Renal pelvis (tissue), 4 donors: ENCODE data around the gene FRAS1. TPM values are rescaled to one million over a fixed set of nuclear protein-coding genes. Genes with fewer than 3 reads are reported as not detected.
"Not testable (repeated sequence)": the region's sequence is repeated elsewhere in the genome, so short reads cannot be mapped to it uniquely, and the experiment has no call there.

ENCODE experiments used
- DNase-seq: peaks from one replicate; pipeline ENCODE4 v3.0.0-alpha.2; 2013
- polyA plus RNA-seq, 3 donors: library from polyadenylated mRNA; unstranded; fragments of 120-200 nt; gene quantifications; one replicate each; pipeline ENCODE4 v1.2.1, GENCODE V29; 2013; ENCODE audit not compliant: insufficient read length in 3 of 3

The FRAS1 gene
- polyA plus RNA-seq, 3 donors = 84.7 to 103 (median 102) TPM

DNA sequence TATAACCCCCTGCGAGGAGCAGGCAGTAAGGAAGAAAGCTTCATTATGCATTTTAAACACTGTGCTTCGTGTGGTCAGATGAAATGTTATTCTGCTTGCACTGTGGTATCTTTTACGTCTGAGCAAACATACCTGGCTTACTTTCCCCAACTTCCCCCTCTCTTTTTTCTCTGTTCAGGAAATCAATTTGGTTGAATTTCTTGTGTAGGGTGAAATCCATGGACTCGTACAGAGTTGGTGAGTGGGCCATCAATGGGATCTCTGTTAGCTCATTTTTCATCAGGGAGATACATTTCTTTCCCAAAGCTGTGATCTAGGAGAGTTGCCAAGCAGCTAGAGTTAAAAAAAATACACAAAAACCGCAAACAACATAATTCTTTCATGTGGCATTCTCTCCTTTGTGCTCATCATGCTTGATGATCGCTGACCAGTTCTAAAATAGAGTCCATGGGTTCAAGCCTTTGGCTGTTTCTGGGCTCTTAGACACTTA, 98.5 kb downstream of the FRAS1 start:
- no peak for DNase-seq

- no peak for DNase-seq
These were observed 99.4 kb downstream of the FRAS1 start for GRCh38 chr4:78156520-78156919.

GRCh38 chr4:78162342-78162741, 105.2 kb downstream of the FRAS1 start:
- DNase-seq = no peak

GRCh38 chr4:78162821-78163220, 105.7 kb downstream of the FRAS1 start:
- DNase-seq = no peak

GRCh38 chr4:78165758-78166157, 108.6 kb downstream of the FRAS1 start:
- DNase-seq = no peak

- DNase-seq = no peak
These were observed 109.5 kb downstream of the FRAS1 start for GRCh38 chr4:78166622-78167021.

- no peak for DNase-seq
These were observed 110.4 kb downstream of the FRAS1 start for GRCh38 chr4:78167510-78167909.

GRCh38 chr4:78168029-78168428, 110.9 kb downstream of the FRAS1 start:
- DNase-seq = no peak

DNA sequence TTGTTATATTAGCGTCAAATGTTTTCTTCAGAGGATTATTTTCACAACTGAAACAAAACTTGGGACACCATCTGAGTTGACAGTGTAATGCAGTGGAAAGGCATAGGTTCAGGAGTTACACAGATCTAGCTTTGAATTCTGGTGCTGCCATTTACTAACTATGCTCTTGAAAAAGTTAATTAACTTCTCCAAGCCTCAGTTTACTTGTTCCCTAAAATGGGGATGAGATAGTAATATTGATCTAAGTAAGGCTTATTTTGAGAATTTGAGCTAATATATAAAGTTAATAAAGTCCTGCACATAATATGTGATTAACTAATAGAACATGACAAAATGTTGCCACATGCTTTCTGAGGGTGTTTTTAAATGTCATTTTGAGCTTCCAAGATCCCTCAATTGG, 112.6 kb downstream of the FRAS1 start:
- no peak for DNase-seq

- no peak for DNase-seq
These were observed 114.4 kb downstream of the FRAS1 start for GRCh38 chr4:78171482-78171881.

GRCh38 chr4:78174891-78175290, 117.8 kb downstream of the FRAS1 start:
- no peak for DNase-seq

DNA sequence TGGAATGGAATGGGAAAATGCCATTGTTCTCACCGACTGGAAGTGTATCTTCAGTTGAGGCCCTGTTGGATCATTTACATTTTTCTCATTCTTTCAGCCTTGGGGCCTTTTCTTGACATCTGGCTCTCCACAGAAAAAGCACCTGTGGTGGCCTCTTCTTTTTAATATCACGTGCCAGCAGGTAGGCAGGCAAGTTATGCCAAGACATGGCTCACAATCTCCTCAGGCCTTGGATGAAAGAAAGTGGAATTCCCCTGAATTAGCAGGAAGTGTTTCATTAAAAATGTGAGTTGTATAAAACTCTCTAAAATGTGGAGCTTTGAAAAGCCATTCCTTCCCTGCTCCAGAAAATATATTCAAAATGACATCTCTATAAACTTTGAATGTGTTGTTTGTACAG, 122.1 kb downstream of the FRAS1 start:
- DNase-seq = no peak

- DNase-seq = not testable (repeated sequence)
These were observed 124.6 kb downstream of the FRAS1 start for GRCh38 chr4:78181681-78182234.

GRCh38 chr4:78184584-78184983, 127.5 kb downstream of the FRAS1 start:
- DNase-seq = no peak

DNA sequence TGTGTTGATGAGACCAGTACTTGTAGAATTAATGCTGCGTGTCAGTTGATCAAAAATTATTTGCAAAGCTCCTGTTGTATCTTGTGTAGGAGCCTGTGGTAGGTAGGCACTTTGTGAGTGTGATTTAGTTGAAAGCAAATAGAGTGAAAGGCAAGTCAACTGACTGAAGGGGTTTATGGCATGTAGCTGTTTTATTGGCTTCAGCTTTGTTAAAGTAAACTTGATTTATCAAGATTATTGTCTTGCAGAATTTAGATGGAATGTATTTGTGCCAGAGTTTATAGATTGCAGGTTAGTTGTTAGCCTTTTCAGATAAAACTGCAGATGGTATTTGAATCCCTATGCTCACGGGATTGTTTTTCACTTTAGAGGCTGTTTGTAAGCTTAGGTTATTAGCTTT, 128.0 kb downstream of the FRAS1 start:
- DNase-seq = no peak

DNA sequence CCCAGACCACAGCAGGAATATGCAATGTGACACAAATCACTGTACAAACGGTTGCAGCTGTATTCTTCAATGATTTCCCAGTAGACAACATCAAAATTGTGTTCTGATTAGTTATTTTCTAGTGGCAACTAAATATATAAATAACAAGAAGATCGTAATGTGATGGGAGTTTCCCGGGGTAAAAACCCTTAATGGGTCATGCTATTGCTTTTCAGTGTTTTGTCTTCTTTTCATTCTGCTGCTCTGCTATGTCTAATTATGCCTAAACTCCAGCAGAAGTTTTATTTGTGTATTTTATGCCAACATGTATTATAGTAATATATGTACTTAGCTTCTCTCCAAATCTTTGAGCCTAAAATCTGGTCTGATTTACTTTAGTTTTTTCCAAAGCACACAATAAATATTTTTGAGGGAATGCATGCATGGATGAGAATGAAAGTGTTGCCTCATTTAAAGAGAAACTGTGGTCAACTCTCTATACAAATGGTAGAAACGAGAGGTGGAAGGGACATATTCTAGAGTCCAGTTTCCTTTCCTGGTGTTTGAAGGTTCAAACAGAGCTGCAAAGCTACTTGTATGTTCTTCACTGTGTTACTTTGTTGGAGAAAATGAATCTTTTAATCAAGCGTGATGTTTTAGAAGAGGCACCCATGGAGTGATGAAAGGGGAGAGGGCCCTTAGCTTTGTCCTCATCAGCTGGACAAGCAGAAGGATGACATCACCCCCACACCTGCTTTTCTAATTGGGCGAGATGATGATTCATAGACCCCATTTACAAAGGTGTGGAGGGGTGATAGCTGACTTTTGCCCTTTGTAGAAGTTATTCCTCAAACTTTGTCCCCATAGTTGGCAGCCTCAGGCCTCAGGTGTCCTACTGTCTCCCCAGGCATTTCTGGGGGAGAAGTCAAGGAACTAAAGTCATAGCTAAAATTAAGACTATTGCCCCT, 129.7 kb downstream of the FRAS1 start:
- no peak for DNase-seq

- DNase-seq = no peak
These were observed 132.9 kb downstream of the FRAS1 start for GRCh38 chr4:78190068-78190467.

GRCh38 chr4:78190595-78190994, 133.5 kb downstream of the FRAS1 start:
- no peak for DNase-seq

DNA sequence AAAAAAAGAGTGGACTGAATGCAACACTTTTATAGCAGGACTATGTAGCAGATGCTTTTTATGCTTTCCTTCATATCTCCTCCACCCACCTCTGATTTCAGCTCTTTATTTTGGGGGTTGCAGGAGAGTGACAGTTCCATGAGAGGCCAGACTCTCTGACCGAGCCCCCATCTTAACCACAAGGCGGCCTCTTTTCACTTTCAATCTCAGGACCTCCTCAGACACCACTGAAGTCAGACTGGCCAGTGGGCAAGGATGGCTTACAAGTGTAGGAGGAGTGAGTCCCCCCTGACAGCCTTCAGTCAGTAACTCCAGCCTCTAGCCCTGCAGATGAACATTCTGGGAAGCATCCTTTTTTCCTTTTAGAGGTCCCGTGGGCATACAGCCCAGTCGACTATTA, 140.8 kb downstream of the FRAS1 start:
- DNase-seq = no peak

DNA sequence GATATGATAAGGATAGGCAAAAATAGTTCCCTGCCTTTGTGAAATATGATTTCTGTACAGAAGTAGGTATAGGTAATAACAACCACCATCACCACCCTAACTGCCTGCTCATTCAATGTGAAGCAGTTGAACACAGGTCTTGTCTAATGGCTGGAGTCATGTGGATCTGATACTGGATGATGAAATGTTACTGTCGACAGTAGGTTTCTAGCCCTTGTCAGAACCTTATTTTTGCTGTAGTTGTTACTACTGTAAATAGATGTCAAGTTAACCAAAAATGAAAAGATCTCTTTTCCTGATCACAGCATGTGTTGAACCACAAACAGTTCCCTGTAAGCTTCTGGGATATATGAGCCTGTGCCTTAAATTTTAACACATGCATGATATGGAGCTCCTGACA, 142.9 kb downstream of the FRAS1 start:
- DNase-seq = no peak

GRCh38 chr4:78200949-78201348, 143.8 kb downstream of the FRAS1 start:
- DNase-seq = no peak

GRCh38 chr4:78204176-78204575, 147.1 kb downstream of the FRAS1 start:
- no peak for DNase-seq

DNA sequence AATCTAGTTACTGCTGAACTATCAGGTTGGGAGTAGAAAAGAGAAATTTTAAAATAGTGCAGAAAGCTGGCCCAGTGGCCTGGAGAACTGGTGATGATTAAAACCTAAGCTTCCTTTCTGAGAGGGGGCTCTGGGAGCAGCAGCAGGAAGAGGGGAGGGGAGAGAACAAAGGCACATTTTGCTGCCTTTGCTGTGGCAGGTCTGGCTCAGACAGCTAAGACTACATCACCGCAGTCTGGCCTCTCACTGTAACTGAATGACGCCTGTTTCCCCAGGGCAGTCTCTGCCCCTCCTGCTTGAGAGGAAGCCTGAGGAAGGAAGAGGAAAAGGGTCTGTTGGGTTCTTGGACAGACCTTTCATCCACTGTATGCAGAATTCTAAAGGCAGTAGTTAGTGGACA, 148.5 kb downstream of the FRAS1 start:
- DNase-seq = no peak
